Adrenal gland (tissue), 5 donors: ENCODE data around the gene CTDSPL.

Source experiments
- CTCF ChIP-seq, 6 experiments: fragments of 450-650 bp in 4 of 6; fragments of 200-600 bp in 2 of 6; sonication (generic) in 1 of 6; IDR thresholded peaks; 1 replicate in 5 of 6; 2 replicates in 1 of 6; pipeline versions ENCODE4 v1.5.1 to v1.8.0; 2016 to 2021; ENCODE audit warnings: antibody characterized with exemption in 6 of 6, mild to moderate bottlenecking in 2 of 6, moderate library complexity in 1 of 6
- POLR2A ChIP-seq, 2 donors: fragments of 450-650 bp; IDR thresholded peaks; one replicate each; pipeline ENCODE4 v1.6.1; 2017; ENCODE audit warnings: antibody characterized with exemption in 2 of 2, mild to moderate bottlenecking in 2 of 2, moderate library complexity in 1 of 2
- donor health status: DM: no; HTN: no; CAD: no.

- no peak for TF ChIP-seq CTCF (IDR thresholded peaks at IDR 0.05)
- no peak for TF ChIP-seq POLR2A (IDR thresholded peaks at IDR 0.05)
Measured at GRCh38 chr3:37954881-37955280, 93.2 kb downstream of the CTDSPL start.
